Neuronal stem cell (in vitro differentiated cells): Measurements from ENCODE around the gene GPR89B.
A peak's percentile ranks its signal among the peaks of the same experiment; 100 is the strongest.
"Not testable (repeated sequence)": the region's sequence is repeated elsewhere in the genome, so short reads cannot be mapped to it uniquely, and the experiment has no call there.

Experiments
- DNase-seq: peaks from one replicate; pipeline ENCODE4 v3.0.0-alpha.2; 2013; ENCODE audit warnings: low spot score
- H2AFZ ChIP-seq: one replicate; pipeline ENCODE4 v1.6.1; 2013; ENCODE audit warnings: mild to moderate bottlenecking, low read length, inconsistent platforms
- H2AK5ac ChIP-seq: 2 replicates; pipeline ENCODE4 v1.6.1; 2013; ENCODE audit warnings: low read depth, mild to moderate bottlenecking, inconsistent platforms, low read length, moderate library complexity, mixed read lengths
- H2BK120ac ChIP-seq: 2 replicates; pipeline ENCODE4 v1.6.1; 2013; ENCODE audit warnings: low read depth, mild to moderate bottlenecking, inconsistent platforms, low read length, moderate library complexity, mixed read lengths
- H2BK12ac ChIP-seq: one replicate; pipeline ENCODE4 v1.6.1; 2013; ENCODE audit warnings: low read length, inconsistent platforms
- H2BK15ac ChIP-seq: 2 replicates; pipeline ENCODE4 v1.6.1; 2013; ENCODE audit warnings: mild to moderate bottlenecking, low read length, inconsistent platforms, mixed read lengths
- H2BK5ac ChIP-seq: one replicate; pipeline ENCODE4 v1.6.1; 2013; ENCODE audit warnings: inconsistent platforms, mild to moderate bottlenecking, low read length, moderate library complexity
- H3K14ac ChIP-seq: one replicate; pipeline ENCODE4 v1.6.1; 2013; ENCODE audit warnings: low read length, inconsistent platforms
- H3K18ac ChIP-seq: 2 replicates; pipeline ENCODE4 v1.6.1; 2013; ENCODE audit warnings: low read length, inconsistent platforms
- H3K23ac ChIP-seq: 2 replicates; pipeline ENCODE4 v1.6.1; 2013; ENCODE audit warnings: low read depth, mild to moderate bottlenecking, mixed read lengths, low read length, inconsistent platforms; ENCODE audit not compliant: poor library complexity
- H3K27ac ChIP-seq: replicated peaks from 3 replicates; pipeline ENCODE4 v1.5.1; 2013; ENCODE audit warnings: low read length, inconsistent platforms
- H3K27me3 ChIP-seq, 3 experiments: 2 replicates each; pipeline ENCODE4 v1.6.1; 2013; ENCODE audit warnings: low read length in 3 of 3, mild to moderate bottlenecking in 2 of 3, inconsistent platforms in 1 of 3, low read depth in 1 of 3, mixed read lengths in 1 of 3, moderate library complexity in 1 of 3; ENCODE audit not compliant: control insufficient read depth in 3 of 3, insufficient read depth in 3 of 3
- H3K36me3 ChIP-seq, 2 donors: replicated peaks in 1 of 2; 2 replicates each; pipeline ENCODE4 v1.6.1; 2013; ENCODE audit warnings: low read length in 2 of 2; ENCODE audit not compliant: control insufficient read depth in 2 of 2, insufficient read depth in 2 of 2
- H3K4ac ChIP-seq: 2 replicates; pipeline ENCODE4 v1.6.1; 2013; ENCODE audit warnings: inconsistent platforms, mild to moderate bottlenecking, low read length, moderate library complexity
- H3K4me1 ChIP-seq, 2 donors: 1 replicate in 1 of 2; 2 replicates in 1 of 2; pipeline ENCODE4 v1.6.1; 2013; ENCODE audit warnings: low read length in 2 of 2, low read depth in 1 of 2; ENCODE audit not compliant: control insufficient read depth in 2 of 2, insufficient read depth in 1 of 2
- H3K4me2 ChIP-seq: one replicate; pipeline ENCODE4 v1.6.1; 2013; ENCODE audit warnings: mild to moderate bottlenecking, low read length, inconsistent platforms; ENCODE audit not compliant: insufficient read depth, poor library complexity, severe bottlenecking
- H3K4me3 ChIP-seq, 2 donors: 2 replicates each; pipeline ENCODE4 v1.5.1; 2013; ENCODE audit warnings: low read length in 2 of 2, mild to moderate bottlenecking in 2 of 2, inconsistent platforms in 1 of 2, moderate library complexity in 1 of 2
- H3K79me1 ChIP-seq: one replicate; pipeline ENCODE4 v1.6.1; 2013; ENCODE audit warnings: low read depth, mild to moderate bottlenecking, inconsistent platforms, low read length, moderate library complexity
- H3K9ac ChIP-seq: one replicate; pipeline ENCODE4 v1.6.1; 2013; ENCODE audit warnings: mild to moderate bottlenecking, low read depth, low read length, inconsistent platforms; ENCODE audit not compliant: poor library complexity
- H3K9me3 ChIP-seq, 2 donors: replicated peaks in 1 of 2; 2 replicates each; pipeline versions ENCODE3 to v1.6.1; 2013; ENCODE audit warnings: low read length in 2 of 2, mild to moderate bottlenecking in 2 of 2, inconsistent platforms in 1 of 2, low read depth in 1 of 2, mixed read lengths in 1 of 2, moderate library complexity in 1 of 2; ENCODE audit not compliant: control insufficient read depth in 2 of 2, insufficient read depth in 1 of 2
- H4K8ac ChIP-seq: one replicate; pipeline ENCODE4 v1.6.1; 2013; ENCODE audit warnings: low read depth, mild to moderate bottlenecking, inconsistent platforms, low read length, moderate library complexity
- H4K91ac ChIP-seq: one replicate; pipeline ENCODE4 v1.6.1; 2013; ENCODE audit warnings: low read length, low read depth, mild to moderate bottlenecking, inconsistent platforms; ENCODE audit not compliant: poor library complexity
- WGBS, 2 donors: extraction: QIAGEN DNeasy Blood & Tissue Kit; methylation state at CpG; one replicate each; pipeline ENCODE4 v1.1.7; 2013; ENCODE audit warnings: missing lambda C conversion rate in 2 of 2, mixed read lengths in 1 of 2; ENCODE audit not compliant: insufficient read length in 2 of 2, insufficient replicate concordance in 1 of 2; ENCODE audit errors: extremely low coverage in 2 of 2; 5-methylcytosine and 5-hydroxymethylcytosine counted together

GPR89B gene

DNA sequence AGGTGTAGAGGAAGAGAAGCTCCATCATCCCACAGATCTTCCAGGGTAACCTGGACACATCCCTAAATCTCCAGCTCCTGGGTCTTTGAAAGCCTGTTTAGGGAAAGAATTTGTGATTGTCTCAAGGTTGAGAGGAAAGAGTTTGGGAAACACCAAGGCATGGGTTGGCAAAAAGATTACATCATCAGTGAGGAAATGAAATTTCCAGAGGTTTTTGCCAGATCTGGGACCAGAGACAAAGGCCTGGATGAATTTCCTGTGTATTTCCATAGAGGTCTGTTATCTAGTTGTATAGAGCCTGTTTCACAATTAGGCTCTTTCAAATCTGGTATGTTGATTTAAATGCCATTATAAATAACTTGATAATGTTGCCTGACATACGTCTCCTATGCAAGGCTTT is 82.3 kb downstream of the GPR89B start:
- no peaks in the 10 kb centered on the region for H3K9me3 ChIP-seq
- H2AFZ ChIP-seq = no peak overlapping the region
- H2BK15ac ChIP-seq = no peak overlapping the region
- no CpG with 5 or more reads among the region's 1 CpG for WGBS, 2 donors
- no peak overlapping the region for H2BK120ac ChIP-seq
- H3K4ac ChIP-seq = no peak overlapping the region
- no peak overlapping the region for H2BK12ac ChIP-seq
- no peak overlapping the region for H3K27ac ChIP-seq
- no peaks in the 10 kb centered on the region for H3K79me1 ChIP-seq
- H3K36me3 ChIP-seq = no peaks in the 10 kb centered on the region
- H3K4me2 ChIP-seq = no peak overlapping the region
- H4K91ac ChIP-seq = no peak overlapping the region
- H4K8ac ChIP-seq = no peak overlapping the region
- H3K9ac ChIP-seq = no peak overlapping the region
- no peak for DNase-seq
- peaks cover 0 to 4% of the 10 kb centered on the region in 2 donors for H3K4me1 ChIP-seq
- peaks cover 0 to 21% (median 0%) of the 10 kb centered on the region in 3 experiments for H3K27me3 ChIP-seq
- H2AK5ac ChIP-seq = no peak overlapping the region
- no peak overlapping the region for H2BK5ac ChIP-seq
- no peak overlapping the region for H3K14ac ChIP-seq
- H3K23ac ChIP-seq = no peak overlapping the region
- no peak overlapping the region for H3K18ac ChIP-seq
- H3K4me3 ChIP-seq = no peak overlapping the region

GRCh38 chr1:148013177-148014144 is 85.2 kb downstream of the GPR89B start:
- not testable (repeated sequence) for H4K91ac ChIP-seq, H3K4ac ChIP-seq, H3K4me3 ChIP-seq, H3K36me3 ChIP-seq, H2AFZ ChIP-seq, H2BK15ac ChIP-seq, H3K27ac ChIP-seq, H3K79me1 ChIP-seq, H3K9me3 ChIP-seq, H2BK5ac ChIP-seq, H3K4me1 ChIP-seq, H3K14ac ChIP-seq, DNase-seq, H2BK12ac ChIP-seq, H3K23ac ChIP-seq, H2BK120ac ChIP-seq, H3K9ac ChIP-seq
- peaks cover 0 to 21% (median 0%) of the 10 kb centered on the region in 3 experiments for H3K27me3 ChIP-seq
- H2AK5ac ChIP-seq = peak overlapping the region; percentile 67
- peak overlapping the region; percentile 56 for H4K8ac ChIP-seq
- H3K4me2 ChIP-seq = peak overlapping the region; percentile 29
- no CpG with 5 or more reads among the region's 48 CpGs for WGBS, 2 donors
- peak overlapping the region; percentile 67 for H3K18ac ChIP-seq

DNA sequence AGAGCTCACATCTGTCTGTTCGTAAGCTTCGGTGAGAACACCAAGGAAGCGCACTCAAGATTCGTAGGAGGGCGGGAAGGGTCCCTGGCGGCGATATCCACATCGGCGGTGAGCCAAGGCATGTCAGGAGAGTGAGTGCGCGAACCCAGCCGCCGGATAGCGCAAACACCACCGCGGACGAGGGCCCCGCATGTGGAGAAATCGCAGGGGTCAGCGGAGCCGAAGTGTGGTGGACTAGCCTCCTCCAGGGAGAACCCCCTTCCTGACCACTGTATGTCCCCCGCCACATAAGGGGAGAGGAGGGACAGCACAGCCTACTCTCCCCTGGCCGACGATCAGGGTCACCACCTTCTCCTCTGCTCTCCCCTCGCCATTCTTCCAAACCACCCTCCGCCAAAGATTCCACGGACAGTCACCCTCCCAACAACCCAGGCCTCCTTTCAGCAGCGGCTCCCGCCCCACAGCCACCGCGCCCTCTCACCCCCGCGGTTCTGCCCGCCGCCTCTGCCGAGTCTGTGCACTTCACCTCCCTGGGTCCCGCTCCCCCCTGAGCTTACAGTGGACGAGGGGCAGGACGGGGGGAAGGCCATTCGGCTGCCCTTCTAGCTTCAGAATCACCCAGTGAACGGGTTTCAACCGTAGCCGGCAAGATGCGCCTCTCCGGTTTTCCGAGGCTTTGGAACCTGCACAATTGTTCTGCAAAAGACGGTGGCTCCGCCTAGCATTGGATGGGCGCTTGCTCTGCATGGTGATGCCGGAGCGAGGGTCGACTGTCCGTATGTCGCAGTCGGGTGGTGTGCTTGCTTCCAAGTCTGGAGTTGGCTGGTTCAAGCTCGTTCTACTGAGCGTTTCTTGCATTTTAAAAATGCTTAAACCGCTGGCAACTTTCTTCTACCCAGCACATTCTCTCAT is 86.3 kb downstream of the GPR89B start:
- H3K27me3 ChIP-seq = peaks cover 0 to 21% (median 0%) of the 10 kb centered on the region in 3 experiments
- H3K79me1 ChIP-seq, H3K14ac ChIP-seq, H2BK5ac ChIP-seq, H3K18ac ChIP-seq, H2BK12ac ChIP-seq, H3K9me3 ChIP-seq, H2BK15ac ChIP-seq, H3K36me3 ChIP-seq, H2AK5ac ChIP-seq, H2BK120ac ChIP-seq, DNase-seq, H3K27ac ChIP-seq, H3K4ac ChIP-seq, H4K8ac ChIP-seq, H4K91ac ChIP-seq, H3K23ac ChIP-seq, H3K4me1 ChIP-seq: not testable (repeated sequence)
- no CpG with 5 or more reads among the region's 58 CpGs for WGBS, 2 donors
- peak overlapping the region in 1 of 2 donors; percentile 69 for H3K4me3 ChIP-seq
- H3K4me2 ChIP-seq = peak overlapping the region; percentile 49
- H2AFZ ChIP-seq = peak overlapping the region; percentile 35
- H3K9ac ChIP-seq = peak overlapping the region; percentile 50

DNA sequence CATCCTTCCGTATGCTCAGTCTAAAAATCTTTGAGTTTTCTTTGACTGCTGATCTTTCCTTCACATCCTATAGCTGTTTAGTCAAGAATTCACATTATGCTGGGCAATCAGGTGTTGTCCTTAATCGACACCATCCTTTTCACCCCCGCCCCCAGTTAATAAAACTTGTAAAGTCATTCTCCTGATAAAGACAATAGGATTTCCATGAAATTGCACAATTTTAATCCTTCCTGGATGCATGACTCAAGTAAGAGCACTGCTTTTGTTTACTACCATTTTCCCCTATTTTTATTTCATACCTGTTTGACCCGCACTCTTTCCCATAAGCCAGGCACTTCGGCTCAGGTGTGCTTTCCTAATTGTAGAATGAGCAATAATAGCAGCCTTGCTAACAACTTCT is 96.7 kb downstream of the GPR89B start:
- not testable (repeated sequence) for H3K4ac ChIP-seq, H3K9me3 ChIP-seq, H3K4me2 ChIP-seq, H2BK5ac ChIP-seq, H3K9ac ChIP-seq, H3K14ac ChIP-seq, H3K27me3 ChIP-seq, H3K4me1 ChIP-seq, H4K91ac ChIP-seq, H3K27ac ChIP-seq, H2BK12ac ChIP-seq, H3K23ac ChIP-seq, H3K18ac ChIP-seq, H3K4me3 ChIP-seq, H2AK5ac ChIP-seq, H4K8ac ChIP-seq, H3K36me3 ChIP-seq, H2BK120ac ChIP-seq, DNase-seq, H2AFZ ChIP-seq, H3K79me1 ChIP-seq, H2BK15ac ChIP-seq
- WGBS, 2 donors = no CpG with 5 or more reads among the region's 5 CpGs
